Measurements from ENCODE around the gene GABBR1. TPM values are rescaled to one million over a fixed set of nuclear protein-coding genes. Genes with fewer than 3 reads are reported as not detected.

Gene GABBR1
- total RNA-seq, 2 experiments from 2014 or later, result 10.8 to 10.9 TPM

GRCh38 chr6:29519291-29520010 lies 113.5 kb downstream of the GABBR1 start:
- no peak overlapping the region for H3K4me3 Mint-ChIP-seq
- peaks cover 17% of the 10 kb centered on the region for H3K27me3 Mint-ChIP-seq
- no peak for ATAC-seq
- H3K4me1 Mint-ChIP-seq (ENCODE audit: low read depth), result peaks cover 11% of the 10 kb centered on the region
- intact Hi-C loops (cut with micrococcal nuclease), result no loop called here
- no peak overlapping the region for H3K27ac Mint-ChIP-seq
- ChIA-PET POLR2A (no interaction called here), CTCF (no interaction called here)
- H3K9me3 Mint-ChIP-seq, result peaks cover 3% of the 10 kb centered on the region
- TF ChIP-seq, protein P1, sequence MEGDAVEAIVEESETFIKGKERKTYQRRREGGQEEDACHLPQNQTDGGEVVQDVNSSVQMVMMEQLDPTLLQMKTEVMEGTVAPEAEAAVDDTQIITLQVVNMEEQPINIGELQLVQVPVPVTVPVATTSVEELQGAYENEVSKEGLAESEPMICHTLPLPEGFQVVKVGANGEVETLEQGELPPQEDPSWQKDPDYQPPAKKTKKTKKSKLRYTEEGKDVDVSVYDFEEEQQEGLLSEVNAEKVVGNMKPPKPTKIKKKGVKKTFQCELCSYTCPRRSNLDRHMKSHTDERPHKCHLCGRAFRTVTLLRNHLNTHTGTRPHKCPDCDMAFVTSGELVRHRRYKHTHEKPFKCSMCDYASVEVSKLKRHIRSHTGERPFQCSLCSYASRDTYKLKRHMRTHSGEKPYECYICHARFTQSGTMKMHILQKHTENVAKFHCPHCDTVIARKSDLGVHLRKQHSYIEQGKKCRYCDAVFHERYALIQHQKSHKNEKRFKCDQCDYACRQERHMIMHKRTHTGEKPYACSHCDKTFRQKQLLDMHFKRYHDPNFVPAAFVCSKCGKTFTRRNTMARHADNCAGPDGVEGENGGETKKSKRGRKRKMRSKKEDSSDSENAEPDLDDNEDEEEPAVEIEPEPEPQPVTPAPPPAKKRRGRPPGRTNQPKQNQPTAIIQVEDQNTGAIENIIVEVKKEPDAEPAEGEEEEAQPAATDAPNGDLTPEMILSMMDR (IDR thresholded peaks at IDR 0.05), result no peak
- H3K36me3 Mint-ChIP-seq (ENCODE audit: low read depth), result no peaks in the 10 kb centered on the region
- no peak for DNase-seq

DNA sequence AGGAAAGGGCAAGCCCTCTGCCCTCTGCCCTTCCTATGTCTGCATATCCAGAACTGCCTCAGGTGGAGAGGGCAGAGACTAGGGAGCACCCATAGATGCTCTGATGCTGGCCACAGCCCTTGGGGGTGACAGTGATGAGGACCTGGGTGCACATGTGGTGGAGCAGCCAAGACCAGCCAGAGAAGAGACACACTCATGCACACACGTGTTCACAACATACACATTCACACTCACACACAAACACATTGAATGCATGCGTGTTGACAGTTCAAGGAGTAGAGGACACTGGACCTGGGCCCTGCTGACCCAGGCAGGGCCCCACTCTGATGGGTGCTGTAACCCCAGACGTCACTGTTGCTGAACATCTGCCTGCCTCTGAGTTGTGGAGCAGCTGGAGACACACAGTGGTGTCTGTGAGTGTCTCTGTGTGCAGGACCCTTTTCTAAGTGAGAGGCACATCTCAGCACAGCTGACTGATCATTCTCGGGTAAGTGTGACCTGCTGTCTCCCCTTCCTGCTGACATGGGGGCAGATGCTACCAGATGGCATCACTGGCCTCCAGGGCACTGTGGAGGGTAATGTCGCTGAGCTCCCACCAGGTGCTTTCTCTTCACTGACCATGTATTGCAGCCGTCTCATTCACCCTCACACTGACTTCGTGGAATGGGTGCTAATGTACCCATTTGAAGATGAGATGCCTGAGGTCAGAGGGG lies 115.1 kb downstream of the GABBR1 start:
- ATAC-seq, result no peak
- no peak for DNase-seq
- CTCF ChIA-PET, result no interaction called here

GRCh38 chr6:29517245-29517644 lies 115.7 kb downstream of the GABBR1 start:
- H3K9me3 Mint-ChIP-seq, result no peaks in the 10 kb centered on the region
- TF ChIP-seq, protein P1 (IDR thresholded peaks at IDR 0.05), result no peak
- no peak for ATAC-seq
- peaks cover 11% of the 10 kb centered on the region for H3K4me1 Mint-ChIP-seq (ENCODE audit: low read depth)
- CTCF ChIA-PET, result no interaction called here
- no peak for DNase-seq
- H3K36me3 Mint-ChIP-seq (ENCODE audit: low read depth), result no peaks in the 10 kb centered on the region
- POLR2A ChIA-PET, result no interaction called here
- H3K27me3 Mint-ChIP-seq, result peaks cover 11% of the 10 kb centered on the region
- no peak overlapping the region for H3K27ac Mint-ChIP-seq
- no peak overlapping the region for H3K4me3 Mint-ChIP-seq
- intact Hi-C loops (cut with micrococcal nuclease), result no loop called here

More for the DNA sequence above, 115.1 kb downstream of the GABBR1 start:
- POLR2A ChIA-PET, result no interaction called here
- Mint-ChIP-seq H3K36me3 (ENCODE audit: low read depth) (no peaks in the 10 kb centered on the region), H3K4me1 (ENCODE audit: low read depth) (peaks cover 11% of the 10 kb centered on the region), H3K27ac (no peak overlapping the region), H3K4me3 (no peak overlapping the region), H3K27me3 (peaks cover 12% of the 10 kb centered on the region), H3K9me3 (peaks cover 2% of the 10 kb centered on the region)
- intact Hi-C loops (cut with micrococcal nuclease), result no loop called here
- TF ChIP-seq, protein P1 (IDR thresholded peaks at IDR 0.05), result no peak

GRCh38 chr6:29516108-29516507 lies 116.9 kb downstream of the GABBR1 start:
- TF ChIP-seq, protein P1 (IDR thresholded peaks at IDR 0.05), result no peak
- no peak overlapping the region for H3K27ac Mint-ChIP-seq
- H3K4me3 Mint-ChIP-seq, result no peak overlapping the region
- peak; percentile 62 for DNase-seq
- H3K4me1 Mint-ChIP-seq (ENCODE audit: low read depth), result peaks cover 11% of the 10 kb centered on the region
- H3K9me3 Mint-ChIP-seq, result no peaks in the 10 kb centered on the region
- CTCF ChIA-PET, result no interaction called here
- H3K36me3 Mint-ChIP-seq (ENCODE audit: low read depth), result no peaks in the 10 kb centered on the region
- H3K27me3 Mint-ChIP-seq, result peaks cover 12% of the 10 kb centered on the region
- intact Hi-C loops (cut with micrococcal nuclease), result no loop called here
- POLR2A ChIA-PET, result no interaction called here
- ATAC-seq, result peak; percentile 99

- ATAC-seq (no peak), DNase-seq (no peak)
- TF ChIP-seq, protein P1 (IDR thresholded peaks at IDR 0.05), result no peak
- Mint-ChIP-seq H3K4me1 (ENCODE audit: low read depth) (peaks cover 4% of the 10 kb centered on the region), H3K27me3 (peaks cover 15% of the 10 kb centered on the region), H3K9me3 (no peaks in the 10 kb centered on the region), H3K36me3 (ENCODE audit: low read depth) (no peaks in the 10 kb centered on the region), H3K27ac (no peak overlapping the region), H3K4me3 (no peak overlapping the region)
- ChIA-PET POLR2A (no interaction called here), CTCF (no interaction called here)
- intact Hi-C loops (cut with micrococcal nuclease), result no loop called here
These were observed 122.2 kb downstream of the GABBR1 start for GRCh38 chr6:29510746-29511300.

Measured in activated CD8-positive, alpha-beta T cell treated with anti-CD3 and anti-CD28 coated beads for 36 hours (primary cell).